Skeletal muscle satellite cell (primary cell): ENCODE data around the gene SCN3B.

Experiments used
- H3K27me3 ChIP-seq: 2 replicates; pipeline ENCODE4 v1.7.0; 2013; ENCODE audit warnings: low read length; ENCODE audit not compliant: control insufficient read depth, insufficient read depth
- H3K36me3 ChIP-seq: 2 replicates; pipeline ENCODE4 v1.7.0; 2013; ENCODE audit warnings: mild to moderate bottlenecking, control low read depth, low read length; ENCODE audit not compliant: insufficient read depth
- H3K4me1 ChIP-seq: 2 replicates; pipeline ENCODE4 v1.7.0; 2013; ENCODE audit warnings: low read length; ENCODE audit not compliant: control insufficient read depth, insufficient read depth
- H3K4me2 ChIP-seq: 2 replicates; pipeline ENCODE4 v1.7.0; 2013; ENCODE audit warnings: mild to moderate bottlenecking, low read length
- H3K4me3 ChIP-seq: 2 replicates; pipeline ENCODE4 v1.7.0; 2013; ENCODE audit warnings: low read length
- H3K9ac ChIP-seq: 2 replicates; pipeline ENCODE4 v1.7.0; 2013; ENCODE audit warnings: mild to moderate bottlenecking, low read depth, low read length, moderate library complexity
- H3K9me3 ChIP-seq: replicated peaks from 2 replicates; pipeline ENCODE4 v1.7.0; 2013; ENCODE audit warnings: mild to moderate bottlenecking, control low read depth, low read length

Gene SCN3B

DNA sequence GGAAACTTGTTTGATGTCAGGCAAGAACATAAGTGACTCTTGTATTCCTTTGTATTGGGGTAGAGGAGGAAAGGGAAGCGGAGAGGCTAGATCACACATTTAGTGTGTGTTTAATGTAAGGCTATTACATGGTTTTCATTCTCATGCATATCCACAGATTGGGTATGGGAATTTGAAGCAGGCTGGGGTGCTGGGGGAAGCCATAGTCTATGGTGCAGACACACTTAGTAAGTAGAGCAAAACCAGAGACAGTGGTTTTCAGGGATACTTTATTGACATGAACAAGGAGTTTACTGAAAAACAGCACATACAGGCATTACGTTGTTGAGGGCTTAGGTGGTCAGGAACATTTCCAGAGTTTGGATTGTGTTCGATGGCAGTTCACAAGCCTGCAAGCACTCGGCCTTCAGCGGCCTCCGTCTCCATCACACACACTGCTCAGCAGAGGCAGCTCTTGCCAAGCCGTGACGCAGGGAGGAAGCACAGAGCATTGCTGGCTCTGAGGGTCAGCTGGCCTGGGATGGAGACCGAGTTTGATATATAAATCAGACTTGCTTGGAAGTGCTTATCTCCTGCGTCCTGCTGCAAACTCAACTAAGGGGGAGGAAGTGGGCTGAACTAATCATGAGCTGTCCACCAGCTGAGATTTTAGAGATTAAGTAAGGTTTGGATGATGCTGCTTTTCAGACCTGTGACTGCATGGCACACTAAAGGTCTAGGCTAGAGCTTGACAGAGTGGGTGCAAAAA lies 25.3 kb downstream of the SCN3B start:
- Histone ChIP-seq H3K27me3 (peaks cover 22% of the 10 kb centered on the region), H3K4me3 (no peak overlapping the region), H3K4me1 (no peaks in the 10 kb centered on the region), H3K9ac (no peak overlapping the region), H3K36me3 (no peaks in the 10 kb centered on the region), H3K4me2 (no peak overlapping the region), H3K9me3 (no peaks in the 10 kb centered on the region)

- no peak overlapping the region for H3K4me2 ChIP-seq
- no peaks in the 10 kb centered on the region for H3K27me3 ChIP-seq
- H3K9ac ChIP-seq: no peak overlapping the region
- no peaks in the 10 kb centered on the region for H3K4me1 ChIP-seq
- no peaks in the 10 kb centered on the region for H3K36me3 ChIP-seq
- H3K9me3 ChIP-seq: no peaks in the 10 kb centered on the region
- H3K4me3 ChIP-seq: no peak overlapping the region
These were observed 29.4 kb downstream of the SCN3B start for GRCh38 chr11:123624974-123625373.

GRCh38 chr11:123622576-123622975 lies 31.8 kb downstream of the SCN3B start:
- H3K9ac ChIP-seq: no peak overlapping the region
- H3K9me3 ChIP-seq: no peaks in the 10 kb centered on the region
- H3K4me3 ChIP-seq: no peak overlapping the region
- H3K4me1 ChIP-seq: no peaks in the 10 kb centered on the region
- no peaks in the 10 kb centered on the region for H3K27me3 ChIP-seq
- H3K36me3 ChIP-seq: no peaks in the 10 kb centered on the region
- no peak overlapping the region for H3K4me2 ChIP-seq

- H3K9me3 ChIP-seq: no peaks in the 10 kb centered on the region
- no peaks in the 10 kb centered on the region for H3K36me3 ChIP-seq
- no peak overlapping the region for H3K4me2 ChIP-seq
- H3K4me1 ChIP-seq: peaks cover 6% of the 10 kb centered on the region
- no peak overlapping the region for H3K9ac ChIP-seq
- H3K27me3 ChIP-seq: no peaks in the 10 kb centered on the region
- H3K4me3 ChIP-seq: no peak overlapping the region
These were observed 37.8 kb downstream of the SCN3B start for GRCh38 chr11:123616505-123617198.

GRCh38 chr11:123611698-123612097 lies 42.7 kb downstream of the SCN3B start:
- Histone ChIP-seq H3K36me3 (no peaks in the 10 kb centered on the region), H3K4me2 (no peak overlapping the region), H3K4me1 (peaks cover 4% of the 10 kb centered on the region), H3K27me3 (no peaks in the 10 kb centered on the region), H3K9ac (no peak overlapping the region), H3K4me3 (no peak overlapping the region), H3K9me3 (no peaks in the 10 kb centered on the region)

DNA sequence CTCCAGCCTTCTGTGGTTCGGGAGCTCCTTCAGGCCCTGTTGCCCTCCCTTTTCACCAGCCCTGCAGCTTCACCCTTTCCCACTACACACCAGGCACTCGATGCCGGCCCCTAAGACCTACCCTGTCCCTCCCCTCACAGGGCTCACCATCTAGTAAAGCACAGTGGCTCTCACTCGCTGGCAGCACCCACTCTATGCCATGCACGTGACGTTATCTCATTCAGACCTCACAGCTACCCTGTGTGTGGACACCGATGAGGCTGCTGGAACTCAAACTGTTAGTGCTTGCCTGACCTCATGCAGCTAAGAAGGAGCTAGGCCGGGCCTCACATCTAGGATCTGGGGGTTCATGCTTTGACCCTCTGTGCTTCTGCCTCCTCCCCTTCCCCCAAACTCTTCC lies 45.5 kb downstream of the SCN3B start:
- Histone ChIP-seq H3K9ac (no peak overlapping the region), H3K4me3 (no peak overlapping the region), H3K36me3 (no peaks in the 10 kb centered on the region), H3K4me2 (no peak overlapping the region), H3K4me1 (no peaks in the 10 kb centered on the region), H3K9me3 (no peaks in the 10 kb centered on the region), H3K27me3 (no peaks in the 10 kb centered on the region)

- no peak overlapping the region for H3K9ac ChIP-seq
- H3K4me2 ChIP-seq: no peak overlapping the region
- no peaks in the 10 kb centered on the region for H3K36me3 ChIP-seq
- H3K4me1 ChIP-seq: no peaks in the 10 kb centered on the region
- H3K9me3 ChIP-seq: no peaks in the 10 kb centered on the region
- no peaks in the 10 kb centered on the region for H3K27me3 ChIP-seq
- H3K4me3 ChIP-seq: no peak overlapping the region
These were observed 46.1 kb downstream of the SCN3B start for GRCh38 chr11:123608371-123608770.

DNA sequence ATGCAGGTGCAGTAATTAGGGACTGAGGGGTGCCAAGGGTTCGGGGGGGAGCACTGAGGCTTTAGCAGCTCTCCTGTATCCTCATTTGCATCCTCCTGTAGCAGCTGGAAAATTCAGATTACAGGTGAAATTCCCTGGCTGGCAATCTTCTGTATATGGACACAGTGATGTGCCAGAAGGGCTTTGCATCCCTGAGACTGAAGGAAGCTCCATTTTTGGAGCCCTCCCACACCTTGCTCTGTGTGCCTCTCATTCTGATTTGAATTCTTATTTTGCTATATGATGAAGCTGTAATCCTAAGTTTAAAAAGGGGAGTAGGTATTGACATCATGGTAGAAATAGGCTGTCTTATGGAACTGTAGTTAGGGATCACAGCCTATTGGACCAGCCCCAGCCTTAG lies 46.6 kb downstream of the SCN3B start:
- H3K27me3 ChIP-seq: no peaks in the 10 kb centered on the region
- H3K4me1 ChIP-seq: no peaks in the 10 kb centered on the region
- no peak overlapping the region for H3K9ac ChIP-seq
- H3K4me2 ChIP-seq: no peak overlapping the region
- no peak overlapping the region for H3K4me3 ChIP-seq
- H3K9me3 ChIP-seq: no peaks in the 10 kb centered on the region
- H3K36me3 ChIP-seq: no peaks in the 10 kb centered on the region

GRCh38 chr11:123603666-123604065 lies 50.8 kb downstream of the SCN3B start:
- Histone ChIP-seq H3K4me2 (no peak overlapping the region), H3K27me3 (no peaks in the 10 kb centered on the region), H3K4me1 (no peaks in the 10 kb centered on the region), H3K9ac (no peak overlapping the region), H3K9me3 (no peaks in the 10 kb centered on the region), H3K4me3 (no peak overlapping the region), H3K36me3 (no peaks in the 10 kb centered on the region)

- no peaks in the 10 kb centered on the region for H3K36me3 ChIP-seq
- no peaks in the 10 kb centered on the region for H3K27me3 ChIP-seq
- no peak overlapping the region for H3K9ac ChIP-seq
- no peaks in the 10 kb centered on the region for H3K9me3 ChIP-seq
- H3K4me1 ChIP-seq: no peaks in the 10 kb centered on the region
- no peak overlapping the region for H3K4me3 ChIP-seq
- H3K4me2 ChIP-seq: no peak overlapping the region
These were observed 52.7 kb downstream of the SCN3B start for GRCh38 chr11:123601743-123602142.

- Histone ChIP-seq H3K36me3 (no peaks in the 10 kb centered on the region), H3K27me3 (no peaks in the 10 kb centered on the region), H3K4me1 (no peaks in the 10 kb centered on the region), H3K9me3 (no peaks in the 10 kb centered on the region), H3K9ac (no peak overlapping the region), H3K4me2 (no peak overlapping the region), H3K4me3 (no peak overlapping the region)
These were observed 53.3 kb downstream of the SCN3B start for GRCh38 chr11:123601136-123601535.

DNA sequence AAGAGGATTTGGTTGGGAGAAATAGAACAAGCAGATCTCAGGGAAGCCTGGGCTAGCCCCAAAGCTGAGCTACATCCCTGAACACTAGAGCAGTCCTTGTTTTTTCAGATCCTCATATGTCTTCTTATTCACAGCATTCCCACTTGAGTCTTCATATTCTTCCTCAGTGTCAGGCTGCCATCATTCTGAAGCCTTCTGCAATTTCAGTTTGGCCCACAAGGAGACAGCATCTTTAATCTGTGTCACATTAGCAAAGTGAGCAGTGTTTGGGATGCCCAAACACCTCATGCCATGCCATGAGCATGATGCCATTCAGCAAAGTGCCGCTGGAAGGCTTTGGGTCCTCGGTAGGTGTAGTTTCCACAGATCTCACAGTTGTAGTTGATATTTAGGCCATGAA lies 56.6 kb downstream of the SCN3B start:
- Histone ChIP-seq H3K4me3 (no peak overlapping the region), H3K9ac (no peak overlapping the region), H3K36me3 (no peaks in the 10 kb centered on the region), H3K27me3 (no peaks in the 10 kb centered on the region), H3K4me2 (no peak overlapping the region), H3K4me1 (no peaks in the 10 kb centered on the region), H3K9me3 (no peaks in the 10 kb centered on the region)
